ENCODE measurements around the gene COX6B1. TPM values are rescaled to one million over a fixed set of nuclear protein-coding genes. Genes with fewer than 3 reads are reported as not detected.
"Not testable (repeated sequence)": the region's sequence is repeated elsewhere in the genome, so short reads cannot be mapped to it uniquely, and the experiment has no call there.

Gene COX6B1
- total and polyA plus RNA-seq, 10 donors, result 208 to 837 (median 529) TPM

- Histone ChIP-seq H3K36me3 (no peaks in the 10 kb centered on the region), H3K4me3 (no peak overlapping the region), H3K27me3 (replicated peaks in 1 of 7) (peaks cover 0 to 61% (median 21%) of the 10 kb centered on the region in 7 donors), H3K9me3 (no peaks in the 10 kb centered on the region), H3K27ac (no peak overlapping the region), H3K4me1 (peaks cover 0 to 13% (median 9%) of the 10 kb centered on the region in 6 donors)
- TF ChIP-seq POLR2AphosphoS5 (IDR thresholded peaks at IDR 0.05) (no peak), CTCF (IDR thresholded peaks at IDR 0.05 in 8 of 11, conservative IDR thresholded peaks at IDR 0.05 in 3 of 11) (no peak), POLR2A (IDR thresholded peaks at IDR 0.05) (no peak)
- intact Hi-C loops (cut with DNase I; ENCODE audit: low total_unique reads), result no loop called here
- WGBS, 5 donors, result 79 to 86% (median 81%) methylated on average over 10 to 15 of the region's 15 CpGs
- DNase-seq, result no peak
Measured at GRCh38 chr19:35675589-35676140, 27.5 kb downstream of the COX6B1 start.

GRCh38 chr19:35689836-35690235 lies 41.7 kb downstream of the COX6B1 start:
- no peak overlapping the region for H3K27ac ChIP-seq
- H3K9me3 ChIP-seq, result no peaks in the 10 kb centered on the region
- DNase-seq, result no peak
- no peak overlapping the region for H3K4me3 ChIP-seq
- H3K27me3 ChIP-seq (replicated peaks in 1 of 7), result peaks cover 0 to 14% (median 0%) of the 10 kb centered on the region in 7 donors
- 69 to 92% (median 83%) methylated on average over 4 of the region's 4 CpGs for WGBS, 5 donors
- H3K4me1 ChIP-seq, result peaks cover 0 to 4% (median 0%) of the 10 kb centered on the region in 6 donors
- intact Hi-C loops (cut with DNase I; ENCODE audit: low total_unique reads), result no loop called here
- no peak for TF ChIP-seq CTCF (IDR thresholded peaks at IDR 0.05 in 8 of 11, conservative IDR thresholded peaks at IDR 0.05 in 3 of 11)
- TF ChIP-seq POLR2AphosphoS5 (IDR thresholded peaks at IDR 0.05), result no peak
- no peak for TF ChIP-seq POLR2A (IDR thresholded peaks at IDR 0.05)
- no peaks in the 10 kb centered on the region for H3K36me3 ChIP-seq

- DNase-seq; H3K4me3 ChIP-seq; H3K4me1 ChIP-seq; H3K9me3 ChIP-seq; H3K36me3 ChIP-seq; H3K27ac ChIP-seq; intact Hi-C loops (cut with DNase I; ENCODE audit: low total_unique reads): not testable (repeated sequence)
- WGBS, 5 donors, result 91 to 96% (median 95%) methylated on average over 14 to 37 of the region's 37 CpGs
- H3K27me3 ChIP-seq (replicated peaks in 1 of 7), result peaks cover 0 to 14% (median 0%) of the 10 kb centered on the region in 7 donors
Measured at GRCh38 chr19:35691106-35691505, 43.0 kb downstream of the COX6B1 start.

GRCh38 chr19:35692010-35692409 lies 43.9 kb downstream of the COX6B1 start:
- no peak for TF ChIP-seq CTCF (IDR thresholded peaks at IDR 0.05 in 8 of 11, conservative IDR thresholded peaks at IDR 0.05 in 3 of 11)
- TF ChIP-seq POLR2A (IDR thresholded peaks at IDR 0.05), result no peak
- no peak for TF ChIP-seq POLR2AphosphoS5 (IDR thresholded peaks at IDR 0.05)
- Histone ChIP-seq H3K36me3 (no peaks in the 10 kb centered on the region), H3K27me3 (replicated peaks in 1 of 7) (peaks cover 0 to 14% (median 0%) of the 10 kb centered on the region in 7 donors), H3K27ac (no peak overlapping the region), H3K4me1 (peaks cover 0 to 4% (median 0%) of the 10 kb centered on the region in 6 donors), H3K9me3 (no peaks in the 10 kb centered on the region), H3K4me3 (no peak overlapping the region)
- intact Hi-C loops (cut with DNase I; ENCODE audit: low total_unique reads), result no loop called here
- DNase-seq, result no peak
- 77 to 88% (median 88%) methylated on average over 8 to 11 of the region's 11 CpGs for WGBS, 5 donors

Measured in spleen (tissue), 11 donors.